Mucosa of descending colon (tissue), 3 donors: ENCODE measurements around the gene INTS6L. TPM values are rescaled to one million over a fixed set of nuclear protein-coding genes. Genes with fewer than 3 reads are reported as not detected.
A peak's percentile ranks its signal among the peaks of the same experiment; 100 is the strongest.

ENCODE experiments used
- ATAC-seq: fragments of 200-7000 bp; cut with Tn5 transposase; one replicate; pipeline ENCODE4 v1.9.1; 2020; ENCODE audit warnings: mild to moderate bottlenecking, moderate library complexity
- DNase-seq, 3 donors: peaks; one replicate each; pipeline ENCODE4 v3.0.0-alpha.2; 2020
- H3K36me3 ChIP-seq: fragments of 200-600 bp; one replicate; pipeline ENCODE4 v1.8.0; 2021; ENCODE audit warnings: low read depth, mild to moderate bottlenecking
- H3K4me1 ChIP-seq: fragments of 200-600 bp; one replicate; pipeline ENCODE4 v1.8.0; 2021; ENCODE audit warnings: low read depth, mild to moderate bottlenecking
- H3K4me3 ChIP-seq: fragments of 200-600 bp; one replicate; pipeline ENCODE4 v1.8.0; 2021; ENCODE audit warnings: mild to moderate bottlenecking
- H3K9me3 ChIP-seq: fragments of 200-600 bp; one replicate; pipeline ENCODE4 v1.8.0; 2021; ENCODE audit warnings: mild to moderate bottlenecking
- intact Hi-C, 2 donors: fragments of 100-400 bp; cut with DNase I in 1 of 2; cut with micrococcal nuclease in 1 of 2; formaldehyde crosslinking; loops; one replicate each; pipeline versions ENCODE4 v1.11.0 to v1.11.1; 2022; cut with DNase I, micrococcal nuclease
- total RNA-seq, 3 donors: library from RNA; stranded (reverse); fragmentation: NEBNext Ultra II Directional in 2 of 3; extraction: Animal tissue kit (Norgen Biotek cat#: 25700) in 2 of 3; gene quantifications; one replicate each; pipeline versions ENCODE4 v1.2.1 to v1.2.4, GENCODE V29; 2021 to 2023
- TF ChIP-seq, protein P1 (sequence below): fragments of 200-600 bp; IDR thresholded peaks from one replicate; pipeline ENCODE4 v1.8.0; 2022; ENCODE audit warnings: antibody characterized with exemption, mild to moderate bottlenecking
- donor health status: DM: no; HTN: no; CAD: no; lungs with moderate emphysema.
- donor health status: DM: no; HTN: no; CAD: no.
- donor health status: DM: no; HTN: yes; CAD: no.

The INTS6L gene
- total RNA-seq, 3 donors from 2014 or later = 14.2 to 19.8 (median 15.0) TPM

DNA sequence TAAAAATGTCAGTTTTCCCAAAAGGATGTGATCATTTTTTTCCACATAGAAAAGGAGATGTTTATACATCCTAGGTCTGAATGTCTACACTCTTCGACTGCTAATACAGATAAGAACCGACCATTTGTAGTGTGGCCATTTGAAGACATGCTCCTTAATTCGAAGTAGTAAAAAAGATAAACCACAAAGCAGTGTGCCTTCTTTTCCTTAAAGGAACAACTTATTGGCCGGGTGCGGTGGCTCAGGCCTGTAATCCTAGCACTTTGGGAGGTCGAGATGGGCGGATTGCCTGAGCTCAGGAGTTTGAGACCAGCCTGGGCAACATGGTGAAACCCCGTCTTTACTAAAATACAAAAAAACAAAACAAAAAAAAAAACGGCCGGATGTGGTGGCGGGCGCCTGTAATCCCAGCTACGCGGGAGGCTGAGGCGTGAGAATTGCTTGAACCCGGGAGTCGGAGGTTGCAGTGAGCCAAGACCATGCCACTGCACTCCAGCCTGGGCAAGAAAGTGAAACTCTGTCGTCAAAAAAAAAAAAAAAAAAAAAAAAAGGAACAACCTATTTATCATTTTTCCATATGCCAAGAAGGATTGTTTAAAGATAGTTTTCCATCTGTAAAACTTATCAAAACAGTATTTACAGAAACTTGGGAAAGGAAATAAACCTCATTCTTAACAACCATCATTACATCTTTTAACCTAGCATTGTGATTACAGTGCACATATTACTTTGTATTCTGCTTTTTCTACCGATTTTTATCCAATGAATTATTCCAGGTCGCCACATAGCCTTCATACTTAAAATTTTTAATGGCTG is 2.6 kb downstream of the INTS6L start:
- TF ChIP-seq, protein P1, sequence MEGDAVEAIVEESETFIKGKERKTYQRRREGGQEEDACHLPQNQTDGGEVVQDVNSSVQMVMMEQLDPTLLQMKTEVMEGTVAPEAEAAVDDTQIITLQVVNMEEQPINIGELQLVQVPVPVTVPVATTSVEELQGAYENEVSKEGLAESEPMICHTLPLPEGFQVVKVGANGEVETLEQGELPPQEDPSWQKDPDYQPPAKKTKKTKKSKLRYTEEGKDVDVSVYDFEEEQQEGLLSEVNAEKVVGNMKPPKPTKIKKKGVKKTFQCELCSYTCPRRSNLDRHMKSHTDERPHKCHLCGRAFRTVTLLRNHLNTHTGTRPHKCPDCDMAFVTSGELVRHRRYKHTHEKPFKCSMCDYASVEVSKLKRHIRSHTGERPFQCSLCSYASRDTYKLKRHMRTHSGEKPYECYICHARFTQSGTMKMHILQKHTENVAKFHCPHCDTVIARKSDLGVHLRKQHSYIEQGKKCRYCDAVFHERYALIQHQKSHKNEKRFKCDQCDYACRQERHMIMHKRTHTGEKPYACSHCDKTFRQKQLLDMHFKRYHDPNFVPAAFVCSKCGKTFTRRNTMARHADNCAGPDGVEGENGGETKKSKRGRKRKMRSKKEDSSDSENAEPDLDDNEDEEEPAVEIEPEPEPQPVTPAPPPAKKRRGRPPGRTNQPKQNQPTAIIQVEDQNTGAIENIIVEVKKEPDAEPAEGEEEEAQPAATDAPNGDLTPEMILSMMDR = no peak
- intact Hi-C loops = no loop called here
- no peaks in the 10 kb centered on the region for H3K36me3 ChIP-seq
- ATAC-seq = no peak
- no peak overlapping the region for H3K4me3 ChIP-seq
- peaks cover 2% of the 10 kb centered on the region for H3K4me1 ChIP-seq
- DNase-seq = peak in 1 of 3 donors; percentile 42
- H3K9me3 ChIP-seq = no peaks in the 10 kb centered on the region

DNA sequence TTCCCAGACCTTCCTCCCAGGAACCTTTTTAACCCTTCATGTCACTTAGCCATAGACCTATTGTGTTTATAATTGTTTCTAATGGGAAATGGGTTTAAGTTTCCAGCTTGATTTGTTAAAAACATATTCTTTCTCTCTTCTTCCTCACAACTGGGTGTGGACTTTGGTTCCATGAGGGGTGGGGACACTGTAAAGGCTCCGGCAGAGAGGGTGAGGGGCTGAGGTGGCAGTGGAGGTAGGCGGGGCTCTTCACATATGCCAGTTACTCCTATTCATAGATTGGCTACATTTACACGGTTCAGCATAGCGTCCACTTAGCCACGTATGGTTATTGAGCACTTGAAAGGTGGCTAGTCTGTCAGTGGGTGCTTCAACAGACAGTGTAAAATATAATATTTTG is 7.8 kb downstream of the INTS6L start:
- H3K4me1 ChIP-seq = peaks cover 2% of the 10 kb centered on the region

DNA sequence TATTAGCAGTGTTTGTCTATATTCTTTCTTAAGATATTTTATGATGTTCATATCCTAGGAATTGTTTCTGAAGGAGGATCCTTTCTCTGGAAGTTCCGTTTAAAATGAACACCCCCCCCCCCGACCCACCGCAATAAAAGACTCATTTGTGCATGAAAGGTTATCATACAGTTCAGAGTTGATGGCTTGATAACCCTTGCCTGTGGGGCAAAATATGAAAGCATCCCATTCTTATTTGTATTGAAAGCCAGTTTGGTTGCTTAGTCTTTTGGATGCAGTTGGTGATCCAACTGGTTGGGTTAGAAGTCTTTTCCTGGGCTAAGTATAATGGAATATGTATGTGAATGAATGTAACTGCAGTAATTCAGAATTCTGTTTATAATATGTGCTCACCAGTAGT is 8.3 kb downstream of the INTS6L start:
- Histone ChIP-seq H3K4me3 (no peak overlapping the region), H3K9me3 (no peaks in the 10 kb centered on the region), H3K36me3 (no peaks in the 10 kb centered on the region), H3K4me1 (peaks cover 2% of the 10 kb centered on the region)
- TF ChIP-seq, protein P1 = no peak
- DNase-seq (no peak), ATAC-seq (no peak)
- intact Hi-C loops = no loop called here

More for the DNA sequence above, 7.8 kb downstream of the INTS6L start:
- H3K36me3 ChIP-seq = no peaks in the 10 kb centered on the region
- H3K9me3 ChIP-seq = no peaks in the 10 kb centered on the region
- no peak overlapping the region for H3K4me3 ChIP-seq
- peak; percentile 35 to 56 (median 45) for DNase-seq
- intact Hi-C loops = no loop called here
- TF ChIP-seq, protein P1 = no peak
- ATAC-seq = peak; percentile 81

DNA sequence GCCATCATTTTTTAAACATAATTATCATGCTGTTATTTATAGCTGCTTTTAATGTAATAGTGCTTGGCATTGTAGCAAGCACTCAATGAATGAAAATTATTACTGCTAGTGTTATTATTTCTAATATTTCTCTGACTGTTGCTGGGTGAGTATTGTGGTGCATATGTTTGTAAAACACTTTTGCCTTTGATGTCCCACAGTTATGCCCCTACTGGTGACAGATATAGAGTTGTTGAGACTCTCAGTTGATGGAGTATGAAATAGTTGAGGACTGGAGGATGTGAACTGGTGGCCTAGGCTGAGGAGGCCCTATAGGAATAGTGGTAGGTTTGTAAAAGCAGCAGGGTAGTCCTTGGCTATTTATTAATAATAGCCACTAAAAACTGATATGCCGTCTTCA is 9.6 kb downstream of the INTS6L start:
- TF ChIP-seq, protein P1 = no peak
- Histone ChIP-seq H3K4me1 (peaks cover 6% of the 10 kb centered on the region), H3K9me3 (no peaks in the 10 kb centered on the region), H3K4me3 (no peak overlapping the region), H3K36me3 (no peaks in the 10 kb centered on the region)
- DNase-seq (no peak), ATAC-seq (no peak)
- intact Hi-C loops = no loop called here

DNA sequence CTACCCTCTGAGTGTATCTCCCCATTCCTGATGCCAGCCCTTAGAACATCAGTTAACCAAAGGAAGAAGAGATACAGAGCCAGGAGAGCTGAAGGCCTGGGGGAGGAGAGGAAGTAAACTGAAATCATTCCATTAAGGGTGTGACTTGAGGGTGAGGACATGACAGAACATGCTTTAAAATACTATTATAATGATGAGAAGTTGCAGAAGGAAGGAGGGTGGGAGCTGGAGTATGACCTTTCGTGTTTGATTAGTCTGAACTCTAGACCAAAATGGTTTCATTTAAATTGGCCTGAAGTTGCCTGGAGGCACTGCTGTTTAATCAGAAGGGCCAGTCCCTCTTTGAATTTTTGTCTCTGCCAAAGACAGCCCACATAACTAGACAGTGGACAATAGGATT is 11.4 kb downstream of the INTS6L start:
- peaks cover 4% of the 10 kb centered on the region for H3K4me1 ChIP-seq
- H3K36me3 ChIP-seq = no peaks in the 10 kb centered on the region
- ATAC-seq (peak; percentile 60), DNase-seq (no peak)
- intact Hi-C loops = no loop called here
- TF ChIP-seq, protein P1 = no peak
- no peaks in the 10 kb centered on the region for H3K9me3 ChIP-seq
- H3K4me3 ChIP-seq = no peak overlapping the region
